Activated gamma-delta T cell treated with Interleukin-2 at 50 U/mL for 16 hours (primary cell): ENCODE measurements around the gene IL5RA.

Experiments used
- DNase-seq: peaks from one replicate; pipeline ENCODE4 v3.0.0-alpha.2; 2020

The IL5RA gene, protein sequence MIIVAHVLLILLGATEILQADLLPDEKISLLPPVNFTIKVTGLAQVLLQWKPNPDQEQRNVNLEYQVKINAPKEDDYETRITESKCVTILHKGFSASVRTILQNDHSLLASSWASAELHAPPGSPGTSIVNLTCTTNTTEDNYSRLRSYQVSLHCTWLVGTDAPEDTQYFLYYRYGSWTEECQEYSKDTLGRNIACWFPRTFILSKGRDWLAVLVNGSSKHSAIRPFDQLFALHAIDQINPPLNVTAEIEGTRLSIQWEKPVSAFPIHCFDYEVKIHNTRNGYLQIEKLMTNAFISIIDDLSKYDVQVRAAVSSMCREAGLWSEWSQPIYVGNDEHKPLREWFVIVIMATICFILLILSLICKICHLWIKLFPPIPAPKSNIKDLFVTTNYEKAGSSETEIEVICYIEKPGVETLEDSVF

DNA sequence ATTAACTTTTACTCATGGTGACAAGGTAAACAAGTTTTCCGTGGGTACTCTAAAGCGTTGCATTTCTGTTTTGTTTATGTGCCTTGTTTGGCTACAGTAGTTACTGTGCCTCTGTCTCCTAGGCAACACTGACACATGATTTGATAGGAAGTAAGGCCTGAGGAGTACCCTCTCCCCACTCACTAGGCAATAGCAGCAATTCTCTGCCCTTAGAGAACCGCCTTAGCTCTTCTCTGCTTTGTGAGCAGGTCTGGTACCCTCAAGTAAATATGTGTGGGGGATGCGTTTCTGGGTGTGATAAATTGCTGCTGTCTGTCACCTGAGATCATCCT is at the start of gene IL5RA:
TSS of gene IL5RA (minus strand) at position 76 of the 332 bp plus-strand sequence. CDS start 5,390 bp downstream, outside the sequence.
- DNase-seq: no peak

DNA sequence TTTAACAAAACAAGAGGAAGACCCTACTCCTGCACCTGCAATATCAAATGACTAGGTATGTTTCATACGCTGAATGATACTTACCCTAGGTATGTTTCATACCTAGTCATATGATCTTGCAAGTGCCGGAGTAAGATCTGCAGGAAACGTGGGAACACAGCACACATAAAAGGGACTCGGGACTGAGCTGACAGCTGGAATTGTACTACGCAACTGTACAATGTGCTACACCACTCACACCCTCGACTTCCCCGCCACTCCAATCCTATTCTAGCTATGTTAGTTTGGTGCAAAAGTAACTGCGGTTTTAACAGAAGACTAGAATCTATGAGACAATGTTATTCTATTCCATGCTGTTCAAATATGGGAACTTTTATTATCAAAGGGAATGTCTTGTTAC is 47.3 kb upstream of the IL5RA start:
- no peak for DNase-seq

DNA sequence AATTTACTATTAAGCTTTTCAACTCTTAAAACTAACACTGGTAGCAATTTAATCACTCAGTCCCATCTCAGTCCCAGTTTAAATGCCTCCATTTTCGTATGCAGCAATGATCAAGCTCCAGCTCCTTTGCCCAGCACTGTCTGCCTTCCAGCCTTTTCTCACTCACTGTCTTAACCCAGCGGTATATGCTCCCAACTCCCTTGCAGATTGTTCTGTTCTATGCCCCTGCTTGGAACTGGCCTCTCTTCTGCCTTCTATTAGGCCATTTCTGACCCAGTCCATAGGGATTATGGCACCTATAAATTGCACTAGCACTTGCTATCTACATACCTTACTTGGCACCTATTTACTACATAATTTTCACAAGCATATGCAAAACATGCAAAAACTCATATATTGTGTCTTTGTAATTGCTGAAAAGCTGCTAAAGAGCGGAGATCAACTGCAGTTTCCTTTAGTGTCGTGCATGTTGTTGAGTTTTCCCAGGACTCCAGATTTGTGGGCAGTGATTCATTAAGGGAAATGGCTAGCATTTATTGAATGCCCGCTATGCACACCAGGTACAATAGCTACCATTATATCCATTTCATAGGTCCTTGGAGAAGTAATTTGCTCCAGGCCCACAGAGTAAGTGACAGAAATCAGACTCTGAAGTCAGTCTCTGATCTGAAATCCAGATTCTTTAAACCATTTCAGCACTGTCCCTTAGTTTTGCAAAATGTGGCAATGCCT is 44.9 kb upstream of the IL5RA start:
- DNase-seq: no peak

DNA sequence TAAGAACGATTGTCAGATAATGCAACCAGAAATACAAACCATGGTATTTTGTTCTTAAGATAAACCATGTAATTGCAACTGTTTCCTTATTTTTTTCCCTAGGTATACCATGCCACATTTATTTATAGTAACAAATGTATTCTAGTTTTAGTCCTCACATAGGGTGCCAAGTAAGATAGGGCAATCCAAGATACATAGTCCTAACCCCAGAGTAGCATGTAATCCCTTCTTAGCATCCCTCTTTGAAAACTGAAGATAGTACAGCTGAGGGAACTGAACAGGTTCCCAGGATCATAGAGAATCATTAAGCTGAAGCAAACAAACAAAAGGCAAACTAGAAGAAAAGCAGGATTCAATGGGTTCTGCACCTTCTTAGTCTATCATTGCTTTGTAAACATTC is 41.3 kb upstream of the IL5RA start:
- no peak for DNase-seq

DNA sequence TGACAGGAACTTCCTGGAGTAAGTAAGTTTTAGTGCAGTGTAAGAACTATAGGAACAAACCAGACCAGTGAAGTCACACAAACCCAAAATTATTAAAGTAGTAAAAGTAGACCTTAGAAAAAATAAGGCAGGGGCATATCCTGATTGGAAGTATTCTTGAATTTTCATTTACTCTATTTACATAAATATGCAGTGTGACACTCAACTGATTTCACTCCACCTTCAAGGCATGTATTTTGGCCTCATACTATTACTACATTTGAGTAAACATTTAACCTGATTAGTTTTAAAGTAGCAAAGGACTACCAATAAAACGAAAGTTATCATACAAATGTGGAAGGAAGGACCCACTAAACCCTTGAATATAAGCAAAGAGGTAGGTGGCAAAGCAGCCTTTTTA is 39.4 kb upstream of the IL5RA start:
- no peak for DNase-seq

DNA sequence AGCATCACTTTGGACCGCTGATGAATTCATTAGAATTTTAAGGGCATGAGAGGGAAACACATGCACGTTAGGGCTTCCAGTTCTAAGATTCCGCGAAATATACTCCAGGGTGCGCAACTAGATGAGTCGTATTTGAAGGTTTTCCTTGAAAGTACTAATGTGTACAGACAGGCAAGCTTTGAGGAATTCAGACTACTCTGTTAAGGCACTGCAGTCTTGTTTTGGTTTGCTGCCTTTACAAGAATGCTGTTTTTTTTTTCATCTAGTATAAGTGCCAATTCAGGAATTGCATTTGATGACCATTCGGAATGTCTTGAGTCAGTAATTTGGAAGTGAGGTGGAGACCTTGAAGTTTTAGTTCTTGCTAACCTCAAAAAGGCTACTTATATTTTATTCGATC is 35.7 kb upstream of the IL5RA start:
- no peak for DNase-seq

DNA sequence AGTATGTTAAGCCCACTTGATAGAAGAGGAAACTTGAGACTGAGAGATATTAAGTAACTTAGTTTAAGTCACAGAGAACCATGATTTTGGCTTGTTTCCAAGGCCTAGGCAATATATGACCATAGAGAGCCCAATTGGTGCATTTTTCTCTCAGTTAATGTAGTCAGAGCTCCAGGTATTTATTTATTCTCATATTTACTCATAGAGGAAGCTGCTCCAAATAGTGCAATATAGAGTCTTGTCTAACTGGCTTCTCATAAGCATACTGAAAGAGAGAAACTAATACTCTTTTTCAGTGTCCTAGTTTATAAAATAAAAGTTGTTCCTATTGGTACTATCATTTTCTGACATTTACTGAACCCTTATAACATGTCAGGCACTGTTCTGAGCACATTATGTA is 31.8 kb upstream of the IL5RA start:
- DNase-seq: no peak

DNA sequence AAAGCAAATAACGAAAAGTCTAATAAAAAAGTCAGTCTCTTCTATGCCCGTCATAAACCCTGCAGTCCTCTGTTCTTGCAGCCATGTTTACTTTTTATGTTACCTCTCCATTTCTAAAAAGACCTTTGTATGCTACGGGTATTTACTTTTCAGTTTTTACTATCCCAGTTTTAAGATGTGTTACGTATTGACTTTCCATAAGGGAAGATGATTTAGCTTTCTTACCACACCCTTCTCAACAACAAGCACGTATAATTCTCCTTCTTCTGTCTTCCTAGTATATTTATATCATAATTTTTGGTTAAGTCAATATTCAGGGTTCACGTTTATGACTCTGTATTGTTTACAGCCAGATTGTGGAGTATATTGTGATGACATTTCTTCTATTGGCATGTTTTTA is 27.4 kb upstream of the IL5RA start:
- no peak for DNase-seq

DNA sequence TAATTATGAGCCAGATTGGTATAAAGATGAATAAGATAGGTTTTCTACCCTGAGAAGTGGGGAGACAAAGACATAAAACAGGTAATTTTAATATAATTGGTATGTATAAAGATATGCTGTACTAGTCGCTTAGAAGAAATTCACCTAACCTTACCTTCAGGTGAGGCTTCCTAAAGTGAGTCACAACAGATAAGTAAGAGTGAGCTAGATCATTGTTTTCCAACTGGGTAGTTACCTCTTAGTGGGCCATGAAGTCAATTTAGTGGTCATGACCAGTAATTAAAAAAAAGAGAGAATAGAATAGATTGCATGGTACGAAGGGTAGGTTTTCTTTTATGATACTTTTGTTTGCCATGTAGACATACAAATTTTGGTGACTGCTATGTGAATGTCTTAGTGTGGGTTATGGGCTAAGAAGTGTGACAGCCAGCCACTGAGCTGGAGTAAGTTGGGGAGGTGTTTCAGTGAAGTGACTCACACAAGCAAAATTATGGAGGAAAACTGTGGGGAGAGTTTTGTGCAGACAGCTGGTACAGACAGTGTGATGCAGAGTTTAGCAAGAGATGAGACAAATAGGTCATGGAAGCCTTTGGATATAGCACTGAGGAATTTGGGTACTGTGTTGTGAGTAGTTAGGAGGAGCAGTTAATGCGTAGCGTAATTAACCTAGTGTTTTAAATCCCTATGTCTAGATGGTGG is 24.7 kb upstream of the IL5RA start:
- no peak for DNase-seq

DNA sequence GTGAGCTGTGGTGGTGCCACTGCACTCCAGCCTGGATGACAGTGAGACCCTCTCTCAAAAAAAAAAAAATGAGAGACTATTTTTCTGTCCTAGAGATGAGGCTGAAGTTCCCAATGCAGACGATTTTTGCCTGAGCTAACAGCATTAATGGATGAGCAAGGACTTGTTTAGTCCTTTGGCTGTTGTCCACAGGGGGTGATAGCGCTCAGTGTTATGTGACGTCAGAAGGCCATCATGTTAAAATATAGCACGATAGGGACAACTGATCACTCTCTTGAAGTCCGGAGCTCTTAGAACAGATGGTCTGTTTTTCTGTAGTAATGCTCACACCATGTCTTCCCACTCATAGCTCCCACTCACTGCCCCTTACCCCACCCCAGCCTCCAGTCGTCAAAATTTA is 23.3 kb upstream of the IL5RA start:
- no peak for DNase-seq

DNA sequence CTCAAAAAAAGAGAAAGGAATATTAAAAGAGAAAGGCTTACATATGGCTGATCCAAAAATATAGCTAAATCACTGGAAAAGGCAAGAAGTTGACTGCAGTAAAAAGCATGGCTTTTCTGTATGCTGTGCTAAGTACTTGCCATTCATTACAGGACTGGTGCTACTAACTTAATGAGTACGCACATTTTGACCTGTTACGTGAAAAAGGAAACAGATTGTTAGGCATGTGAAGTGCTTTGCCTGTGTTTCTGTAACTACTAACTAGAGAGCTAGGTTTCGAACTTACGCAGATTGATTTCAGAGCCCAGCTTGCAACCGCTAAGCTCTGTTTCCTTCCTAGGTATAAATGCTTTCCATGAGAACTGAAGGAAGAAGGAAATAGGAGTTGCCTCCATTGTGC is 19.4 kb upstream of the IL5RA start:
- DNase-seq: no peak

DNA sequence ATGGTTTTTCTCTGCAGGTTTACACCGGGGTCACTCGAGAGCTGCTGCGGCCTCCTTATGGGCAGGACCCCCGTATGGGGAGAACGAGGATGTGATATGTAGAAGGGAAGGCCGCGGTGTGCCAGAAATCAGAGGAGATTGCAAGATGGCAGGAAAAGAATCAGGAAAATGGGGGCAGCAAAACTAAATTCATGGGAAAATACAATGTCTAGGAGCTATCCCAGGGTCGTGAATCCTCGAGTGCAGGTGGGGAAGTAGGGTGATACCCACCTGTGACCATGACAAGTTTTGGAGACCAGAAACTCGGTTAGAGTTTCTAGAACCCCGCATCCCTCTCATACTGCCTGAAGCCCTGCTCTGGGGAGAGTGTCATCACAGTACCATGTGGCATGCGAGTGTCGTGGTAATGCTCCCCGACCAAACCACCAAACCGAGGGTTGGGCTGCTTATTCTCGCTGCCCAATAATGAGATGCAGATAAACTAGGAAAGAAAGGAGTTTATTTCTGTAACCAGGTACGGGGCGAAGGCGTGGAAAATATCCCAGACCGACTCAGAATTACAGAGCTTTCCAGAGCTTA is 17.3 kb upstream of the IL5RA start:
- peak; percentile 12 for DNase-seq

DNA sequence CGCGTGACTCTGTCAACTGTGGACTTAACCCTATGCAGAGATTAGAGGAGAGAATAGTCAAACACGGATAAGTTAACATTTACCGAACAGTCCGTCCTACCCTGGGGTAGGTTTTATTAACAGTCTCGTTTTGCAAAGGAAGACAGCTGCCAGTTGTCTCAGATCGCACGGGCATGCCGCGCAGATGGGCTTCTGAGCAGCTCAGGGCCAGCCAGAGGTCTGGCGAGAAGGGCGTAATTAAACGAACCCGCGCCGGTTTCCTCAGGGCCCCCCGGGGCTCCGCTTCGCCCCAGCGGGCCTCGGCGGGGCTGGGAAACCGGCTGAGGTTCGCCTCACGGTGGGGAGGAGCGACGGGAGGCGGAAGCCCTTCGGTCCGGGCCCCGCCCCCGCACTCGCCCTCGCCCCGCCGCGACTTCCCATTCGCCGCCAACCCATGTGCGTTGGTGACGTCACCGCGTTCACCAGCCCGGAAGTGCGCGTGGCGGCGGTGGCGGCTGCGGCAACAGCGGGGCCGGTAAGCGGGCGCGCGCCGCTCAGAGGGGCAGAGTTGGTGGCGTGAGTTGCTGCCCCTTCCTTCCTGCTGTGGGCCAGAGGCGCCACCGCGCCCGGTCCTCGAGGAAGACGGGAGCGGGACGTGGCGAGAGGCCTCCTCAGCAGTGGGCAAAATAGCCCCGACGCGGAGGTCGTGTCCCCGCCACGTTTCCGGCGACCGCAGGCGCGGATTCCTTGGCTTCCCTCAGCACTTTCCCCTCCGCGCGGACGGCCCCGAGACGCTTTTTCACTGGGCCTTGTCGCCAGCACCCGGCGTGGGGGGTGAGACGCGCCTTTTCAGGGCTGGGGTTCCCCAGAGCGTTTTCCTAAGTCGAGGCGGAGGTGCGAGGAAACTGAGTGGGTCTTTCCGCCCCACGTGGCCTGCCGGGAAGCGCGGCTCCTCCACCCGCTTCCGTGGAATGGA is 16.6 kb upstream of the IL5RA start, which contains the start of gene TRNT1:
TSS of gene TRNT1 (plus strand) at position 464 of the 955 bp plus-strand sequence. CDS start 2,101 bp downstream, outside the sequence.
- DNase-seq: peak; percentile 95

DNA sequence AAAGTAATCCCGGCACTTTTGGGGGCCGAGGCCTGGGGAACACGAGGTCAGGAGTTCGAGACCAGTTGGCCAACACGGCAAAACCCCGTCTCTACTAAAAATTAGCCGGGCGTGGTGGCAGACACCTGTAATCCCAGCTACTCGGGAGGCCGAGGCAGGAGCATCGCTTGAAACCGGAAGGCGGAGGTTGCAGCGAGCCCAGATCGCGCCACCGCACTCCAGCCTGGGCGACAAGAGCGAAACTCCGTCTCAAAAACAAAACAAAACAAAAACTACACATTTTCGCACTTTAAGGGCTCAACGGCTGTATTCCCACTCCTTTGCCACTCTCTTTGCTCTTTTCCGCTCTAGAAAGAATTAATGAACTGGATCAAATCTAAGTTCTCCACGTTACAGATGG is 15.8 kb upstream of the IL5RA start:
- no peak for DNase-seq

DNA sequence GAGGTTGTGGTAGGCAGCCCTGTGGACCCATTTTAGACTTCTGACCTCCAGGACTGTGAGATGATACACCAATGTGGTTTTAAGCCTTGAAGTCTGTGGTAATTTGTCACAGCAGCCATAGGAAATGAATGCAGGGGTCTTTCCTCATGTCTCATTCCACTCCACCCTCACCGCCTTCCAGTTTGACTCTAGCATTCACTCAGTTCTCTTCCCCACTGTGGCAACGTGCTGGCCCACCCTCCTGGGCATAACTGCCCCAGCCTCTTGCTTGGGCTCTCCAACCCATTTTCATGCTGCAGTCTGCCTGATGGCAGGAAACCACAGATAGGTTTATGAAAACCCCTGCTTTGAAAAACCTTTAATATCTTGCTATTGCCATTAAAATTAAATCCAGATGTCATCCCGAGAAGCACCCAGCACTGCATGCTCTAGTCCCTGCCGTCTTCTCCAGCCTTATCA is 9.2 kb upstream of the IL5RA start:
- no peak for DNase-seq

DNA sequence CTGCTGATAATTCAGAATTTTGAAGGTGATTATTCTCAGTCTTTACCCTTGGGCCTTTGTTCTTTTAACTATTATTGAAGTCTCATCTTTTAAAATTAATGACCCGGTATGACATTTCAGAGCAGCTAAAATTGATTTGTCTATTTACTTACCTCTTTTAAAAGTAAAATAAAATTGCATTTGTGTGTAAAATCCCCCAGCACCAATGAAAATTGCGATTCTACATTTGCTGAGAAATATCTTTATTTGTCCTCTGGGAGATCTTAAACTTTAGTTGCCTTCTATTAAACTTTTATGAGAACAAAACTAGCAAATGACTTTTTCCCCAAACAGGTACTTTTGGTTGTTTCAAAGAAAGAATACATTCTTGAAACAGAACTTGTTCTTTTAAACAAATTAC is 7.5 kb upstream of the IL5RA start:
- no peak for DNase-seq

DNA sequence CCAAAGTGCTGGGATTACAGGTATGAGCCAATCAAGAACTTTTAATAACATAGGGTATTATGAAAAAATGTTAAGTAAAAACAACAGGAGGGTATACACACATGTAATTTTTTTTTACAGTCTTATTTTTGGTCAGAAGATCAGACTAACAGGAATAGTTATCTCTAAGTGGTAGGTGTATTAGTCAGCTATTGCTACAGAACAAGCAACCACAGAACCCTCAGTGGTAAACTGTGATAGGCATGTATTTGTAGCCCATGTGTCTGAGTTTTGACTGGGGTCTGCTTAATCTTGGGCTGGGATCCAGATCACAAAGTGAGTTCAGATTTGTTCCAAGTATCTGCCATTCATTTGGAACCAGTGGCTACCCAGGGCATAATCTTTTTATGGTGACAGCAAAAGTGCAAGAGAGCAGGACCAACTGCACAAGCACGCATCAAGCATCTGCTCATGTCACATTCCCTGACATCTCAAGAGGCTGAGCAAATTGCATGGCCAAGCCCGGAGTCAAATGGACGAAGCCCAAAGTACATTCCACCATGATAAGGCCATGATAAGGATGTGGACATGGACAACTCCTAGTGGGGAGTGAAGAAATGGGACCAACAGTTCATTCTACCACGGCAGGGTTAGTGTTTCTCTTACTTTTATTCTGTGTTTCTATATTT is 3.0 kb upstream of the IL5RA start:
- DNase-seq: no peak

DNA sequence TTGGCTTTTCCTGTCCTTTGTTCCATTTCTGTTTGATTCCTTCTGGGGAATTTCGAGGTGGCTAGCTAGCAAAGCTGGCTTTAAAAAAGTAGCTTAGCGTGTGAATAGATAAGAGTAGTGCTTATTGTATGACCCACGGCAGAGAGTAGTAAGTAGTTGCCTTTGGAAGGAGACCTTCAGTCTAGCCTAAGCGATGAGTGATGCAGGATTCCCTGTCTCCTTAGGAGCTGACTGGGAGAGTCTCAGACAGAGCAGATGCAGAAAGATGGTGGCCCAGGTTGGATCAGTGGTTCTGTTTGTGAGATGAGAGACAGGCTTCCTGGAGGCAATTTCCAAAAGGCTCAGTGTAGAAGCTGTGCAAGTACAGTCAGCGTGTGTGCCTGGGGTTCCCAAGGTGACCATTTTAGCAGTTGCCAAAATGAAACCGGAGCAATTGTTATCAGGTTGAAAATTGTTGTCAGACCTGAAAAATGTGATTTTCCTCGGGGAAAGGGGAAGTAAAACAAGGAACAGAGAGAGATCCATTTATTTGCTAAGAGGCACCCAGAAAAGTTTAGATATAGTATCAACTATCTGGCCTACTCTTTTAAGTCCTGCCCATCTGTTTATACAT is 681 bp upstream of the IL5RA start:
- no peak for DNase-seq

DNA sequence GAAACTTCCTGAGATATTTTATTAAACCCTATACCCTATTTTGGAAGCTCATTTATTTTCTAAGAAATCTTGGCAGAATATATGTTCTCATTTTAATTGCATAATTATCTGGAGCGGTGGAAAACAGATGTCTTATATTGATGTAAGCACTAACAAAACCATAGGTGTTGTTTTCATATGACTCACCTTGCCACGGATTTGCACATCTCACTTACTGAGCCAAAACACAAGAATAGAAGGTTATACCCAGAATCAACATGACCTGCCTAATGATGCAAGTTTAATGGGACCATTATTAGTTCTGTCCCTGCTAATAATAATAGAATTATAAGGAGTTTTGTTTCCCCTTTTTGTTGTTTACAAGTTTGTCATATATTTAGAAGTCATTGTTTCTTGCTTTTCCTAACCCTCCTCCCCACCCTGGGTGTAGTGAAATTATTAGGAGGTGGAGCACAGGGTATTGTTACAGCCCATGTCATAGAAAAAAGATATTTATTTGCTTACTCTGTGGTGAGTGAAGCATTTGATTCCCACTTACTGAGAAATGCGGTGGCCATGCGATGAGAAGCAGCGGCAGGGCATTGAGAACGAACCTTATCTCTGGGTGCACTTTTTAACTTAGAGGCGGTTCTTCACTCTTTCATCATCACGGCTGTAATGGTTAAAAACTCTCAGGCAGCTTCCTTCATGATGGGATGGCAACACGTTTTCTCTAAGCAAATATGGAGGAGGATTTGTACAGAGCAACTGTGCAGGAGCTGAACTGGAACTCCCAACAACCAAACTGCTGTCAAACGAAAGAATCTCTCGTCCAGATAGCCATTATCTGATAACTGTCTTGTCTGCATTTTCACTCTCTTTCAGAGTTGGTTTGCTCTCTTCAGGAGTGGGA is 521 bp downstream of the IL5RA start:
- no peak for DNase-seq

DNA sequence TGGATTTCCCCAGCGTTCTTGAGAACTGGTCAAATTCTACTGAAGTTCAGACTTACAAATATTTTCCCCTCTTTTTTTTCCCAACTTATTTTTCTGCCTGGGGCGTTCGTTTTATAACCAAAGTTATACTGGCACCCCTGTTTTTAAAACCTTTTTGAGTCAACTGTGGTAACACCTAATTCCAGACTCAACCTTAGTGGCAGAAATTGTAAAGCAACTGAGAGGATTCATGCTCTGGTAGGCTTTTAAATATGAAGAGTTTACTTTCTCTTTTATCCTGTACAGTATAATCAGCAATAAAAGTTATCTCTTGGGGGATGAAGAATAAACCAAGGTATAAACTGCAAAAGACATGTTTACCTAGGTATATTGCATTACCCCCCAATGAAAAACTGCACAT is 2.3 kb downstream of the IL5RA start:
- no peak for DNase-seq
